Naive thymus-derived CD4-positive, alpha-beta T cell (primary cell): ENCODE data around the gene PXMP4. TPM values are rescaled to one million over a fixed set of nuclear protein-coding genes. Genes with fewer than 3 reads are reported as not detected.
"Not testable (repeated sequence)": the region's sequence is repeated elsewhere in the genome, so short reads cannot be mapped to it uniquely, and the experiment has no call there.

Source experiments
- ATAC-seq: fragments of 150-1000 bp; cut with Tn5 transposase; 2 replicates; pipeline ENCODE4 v1.10.0; 2021; ENCODE audit warnings: mild to moderate bottlenecking, moderate library complexity
- CTCF ChIA-PET: fragments of 350-600 bp; sonication (Branson Sonifier 250); formaldehyde crosslinking; loops from one replicate; lab custom pipeline; 2021; ENCODE audit warnings: antibody characterized with exemption; lab: Charles Lee
- POLR2A ChIA-PET: fragments of 350-600 bp; sonication (Branson Sonifier 250); formaldehyde crosslinking; loops from one replicate; lab custom pipeline; 2021; ENCODE audit warnings: antibody characterized with exemption, inconsistent platforms; lab: Charles Lee
- DNase-seq, 9 donors: peaks; one replicate each; pipeline versions ENCODE4 v3.0.0 to v3.0.0-alpha.2; 2020 to 2022; ENCODE audit warnings: mixed read lengths in 1 of 9
- H3K27ac ChIP-seq: one replicate; pipeline ENCODE4 v1.7.0; 2013; ENCODE audit warnings: mild to moderate bottlenecking, low read depth, low read length, moderate library complexity
- H3K27me3 ChIP-seq, 2 donors: one replicate each; pipeline ENCODE4 v1.7.0; 2013; ENCODE audit warnings: low read length in 2 of 2, mild to moderate bottlenecking in 2 of 2, moderate library complexity in 2 of 2; ENCODE audit not compliant: control insufficient read depth in 2 of 2, insufficient read depth in 2 of 2
- H3K36me3 ChIP-seq, 3 experiments: 1 replicate in 2 of 3; 2 replicates in 1 of 3; pipeline ENCODE4 v1.7.0; 2013; ENCODE audit warnings: low read length in 3 of 3, mild to moderate bottlenecking in 3 of 3, moderate library complexity in 1 of 3; ENCODE audit not compliant: insufficient read depth in 3 of 3, control insufficient read depth in 2 of 3
- H3K4me1 ChIP-seq, 2 donors: one replicate each; pipeline ENCODE4 v1.7.0; 2013; ENCODE audit warnings: low read length in 2 of 2, mild to moderate bottlenecking in 2 of 2, moderate library complexity in 1 of 2; ENCODE audit not compliant: control insufficient read depth in 2 of 2, insufficient read depth in 2 of 2
- H3K4me3 ChIP-seq: 2 replicates; pipeline ENCODE4 v1.7.0; 2013; ENCODE audit warnings: mild to moderate bottlenecking, low read length
- H3K9me3 ChIP-seq, 3 experiments: 1 replicate in 2 of 3; 2 replicates in 1 of 3; pipeline ENCODE4 v1.7.0; 2013; ENCODE audit warnings: low read length in 3 of 3; ENCODE audit not compliant: control insufficient read depth in 2 of 3
- H3K27ac Mint-ChIP-seq, 9 donors: one replicate each; pipeline ENCODE4 v1.8.0; 2020 to 2022; ENCODE audit warnings: mixed read lengths in 9 of 9, mild to moderate bottlenecking in 8 of 9, moderate library complexity in 5 of 9, inconsistent platforms in 2 of 9
- H3K27me3 Mint-ChIP-seq, 5 donors: one replicate each; pipeline ENCODE4 v1.8.0; 2021 to 2022; ENCODE audit warnings: mixed read lengths in 5 of 5, mild to moderate bottlenecking in 1 of 5
- H3K36me3 Mint-ChIP-seq, 5 donors: one replicate each; pipeline ENCODE4 v1.8.0; 2020 to 2022; ENCODE audit warnings: mixed read lengths in 5 of 5, mild to moderate bottlenecking in 3 of 5, inconsistent platforms in 1 of 5
- H3K4me1 Mint-ChIP-seq, 7 donors: one replicate each; pipeline ENCODE4 v1.8.0; 2020 to 2022; ENCODE audit warnings: mixed read lengths in 7 of 7, mild to moderate bottlenecking in 3 of 7, inconsistent platforms in 1 of 7
- H3K4me3 Mint-ChIP-seq, 10 donors: one replicate each; pipeline ENCODE4 v1.8.0; 2020 to 2022; ENCODE audit warnings: mild to moderate bottlenecking in 10 of 10, mixed read lengths in 10 of 10, moderate library complexity in 6 of 10, inconsistent platforms in 2 of 10
- H3K9me3 Mint-ChIP-seq, 11 donors: one replicate each; pipeline ENCODE4 v1.8.0; 2020 to 2022; ENCODE audit warnings: mixed read lengths in 11 of 11, mild to moderate bottlenecking in 4 of 11, inconsistent platforms in 1 of 11, moderate library complexity in 1 of 11
- intact Hi-C, 2 donors: fragments of 100-400 bp; cut with micrococcal nuclease; formaldehyde crosslinking; loops; one replicate each; pipeline ENCODE4 v1.15.1; 2023
- polyA plus RNA-seq, 2 donors: library from polyadenylated mRNA; unstranded; fragments of 300-500 nt; fragmentation: Illumina TruSeq; gene quantifications; one replicate each; pipeline ENCODE4 v1.2.3, GENCODE V29; 2021
- total RNA-seq, 6 experiments: library from RNA in 5 of 6; stranded (reverse) in 5 of 6; gene quantifications; 1 replicate in 5 of 6; 2 replicates in 1 of 6; pipeline ENCODE4 v1.2.3 and lab custom pipeline; 2021 to 2026

The PXMP4 gene
- total and polyA plus RNA-seq, 7 experiments from 2014 or later: 4.5 to 18.7 (median 10.1) TPM

DNA sequence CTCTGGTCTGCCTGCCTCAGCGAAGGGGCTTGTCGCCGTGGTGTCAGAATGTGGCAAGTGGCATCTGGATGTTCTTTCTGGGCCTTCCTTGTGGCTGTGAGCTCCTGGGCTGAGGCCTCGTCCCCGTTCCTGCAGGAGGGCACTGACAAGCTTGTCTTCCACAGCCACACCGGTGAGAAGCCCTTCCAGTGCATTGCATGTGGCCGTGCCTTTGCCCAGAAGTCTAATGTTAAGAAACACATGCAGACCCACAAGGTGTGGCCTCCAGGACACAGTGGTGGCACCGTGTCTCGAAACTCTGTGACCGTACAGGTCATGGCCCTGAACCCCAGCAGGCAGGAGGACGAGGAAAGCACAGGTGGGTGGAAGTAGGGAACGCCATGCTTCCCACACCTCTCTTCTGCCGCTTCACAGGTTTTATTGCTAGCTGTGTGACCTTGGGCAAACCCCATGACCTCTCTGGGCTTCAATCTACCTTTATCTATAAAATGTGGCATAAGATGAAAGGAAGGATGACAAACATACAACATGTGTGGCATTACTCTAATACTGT, 41.7 kb upstream of the PXMP4 start:
- H3K36me3 Mint-ChIP-seq: peaks cover 5 to 47% (median 31%) of the 10 kb centered on the region in 5 donors
- no peak overlapping the region for H3K4me3 ChIP-seq
- H3K27ac Mint-ChIP-seq: no peak overlapping the region
- no peak overlapping the region for H3K4me3 Mint-ChIP-seq
- no peaks in the 10 kb centered on the region for H3K27me3 ChIP-seq
- ATAC-seq (no peak), DNase-seq (no peak)
- POLR2A ChIA-PET: interaction anchor here (0.5 to 0.9 kb wide), 2 partner anchors 49 to 340 kb away, joined by 3 read pairs; partner anchors contain the start of gene CHMP4B
- no peak overlapping the region for H3K27ac ChIP-seq
- CTCF ChIA-PET: interaction anchor here (0.7 kb wide), 1 partner anchor 139 kb away, joined by 3 read pairs; no protein-coding TSS in a partner anchor
- H3K9me3 ChIP-seq: peaks cover 0 to 12% (median 0%) of the 10 kb centered on the region in 3 experiments
- no peaks in the 10 kb centered on the region for H3K4me1 ChIP-seq
- peaks cover 0 to 21% (median 8%) of the 10 kb centered on the region in 3 experiments for H3K36me3 ChIP-seq
- peaks cover 0 to 6% (median 0%) of the 10 kb centered on the region in 7 donors for H3K4me1 Mint-ChIP-seq
- intact Hi-C loops: no loop called here
- H3K9me3 Mint-ChIP-seq: peaks cover 0 to 6% (median 0%) of the 10 kb centered on the region in 11 donors
- no peaks in the 10 kb centered on the region for H3K27me3 Mint-ChIP-seq

DNA sequence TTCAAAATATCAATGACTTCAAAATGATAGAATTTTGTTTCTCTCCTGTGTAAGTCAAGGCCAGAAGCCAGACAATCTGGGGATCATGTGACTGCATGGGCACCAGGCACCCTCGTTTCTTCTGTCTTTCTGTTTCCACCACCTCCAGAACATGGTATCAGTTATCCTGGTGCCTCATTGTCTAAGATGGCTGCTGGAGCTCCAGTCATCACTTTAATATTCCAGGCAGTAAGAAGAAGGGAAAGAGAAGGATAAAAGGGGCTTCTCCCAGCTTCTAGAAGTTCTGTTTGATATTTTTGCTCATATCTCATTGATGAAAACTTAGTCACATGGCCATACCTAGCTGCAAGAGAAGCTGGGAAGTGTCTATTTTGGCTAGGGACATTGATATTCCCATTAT, 37.3 kb upstream of the PXMP4 start:
- POLR2A ChIA-PET: no interaction called here
- DNase-seq: no peak
- H3K4me3 Mint-ChIP-seq: no peak overlapping the region
- CTCF ChIA-PET: no interaction called here
- no peak overlapping the region for H3K4me3 ChIP-seq
- H3K36me3 ChIP-seq: peaks cover 0 to 33% (median 12%) of the 10 kb centered on the region in 3 experiments
- H3K36me3 Mint-ChIP-seq: peaks cover 5 to 58% (median 35%) of the 10 kb centered on the region in 5 donors
- no peak for ATAC-seq
- peaks cover 0 to 12% (median 0%) of the 10 kb centered on the region in 3 experiments for H3K9me3 ChIP-seq
- H3K27me3 Mint-ChIP-seq: no peaks in the 10 kb centered on the region
- no peak overlapping the region for H3K27ac ChIP-seq
- H3K4me1 Mint-ChIP-seq: peaks cover 0 to 16% (median 10%) of the 10 kb centered on the region in 7 donors
- peaks cover 0 to 6% (median 0%) of the 10 kb centered on the region in 11 donors for H3K9me3 Mint-ChIP-seq
- no peak overlapping the region for H3K27ac Mint-ChIP-seq
- H3K27me3 ChIP-seq: no peaks in the 10 kb centered on the region
- peaks cover 0 to 6% of the 10 kb centered on the region in 2 donors for H3K4me1 ChIP-seq
- intact Hi-C loops: no loop called here

DNA sequence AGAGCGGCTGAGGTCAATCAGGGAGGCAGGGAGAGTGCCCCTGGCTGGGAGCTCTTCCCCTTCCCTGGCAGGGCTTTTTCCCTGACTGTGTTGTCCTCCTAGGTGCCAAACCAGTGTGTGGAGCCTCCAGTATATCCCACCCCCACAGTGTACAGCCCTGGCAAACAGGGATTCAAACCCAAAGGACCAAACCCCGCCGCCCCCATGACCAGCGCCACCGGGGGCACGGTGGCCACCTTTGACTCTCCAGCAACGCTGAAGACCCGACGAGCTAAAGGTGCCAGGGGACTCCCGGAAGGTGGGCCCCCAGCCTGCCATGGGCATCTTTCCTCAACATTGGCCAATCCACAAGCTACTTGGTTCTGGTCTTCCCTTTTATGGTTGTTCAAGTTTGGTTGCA, 36.9 kb upstream of the PXMP4 start:
- Mint-ChIP-seq H3K27ac (no peak overlapping the region), H3K9me3 (peaks cover 0 to 6% (median 0%) of the 10 kb centered on the region in 11 donors), H3K36me3 (peaks cover 5 to 57% (median 36%) of the 10 kb centered on the region in 5 donors), H3K27me3 (no peaks in the 10 kb centered on the region), H3K4me3 (no peak overlapping the region), H3K4me1 (peaks cover 0 to 16% (median 10%) of the 10 kb centered on the region in 7 donors)
- H3K9me3 ChIP-seq: peaks cover 0 to 12% (median 0%) of the 10 kb centered on the region in 3 experiments
- no peak overlapping the region for H3K4me3 ChIP-seq
- H3K27ac ChIP-seq: no peak overlapping the region
- peaks cover 0 to 33% (median 12%) of the 10 kb centered on the region in 3 experiments for H3K36me3 ChIP-seq
- H3K4me1 ChIP-seq: peaks cover 0 to 6% of the 10 kb centered on the region in 2 donors
- no peak for DNase-seq
- ATAC-seq: no peak
- no peaks in the 10 kb centered on the region for H3K27me3 ChIP-seq
- ChIA-PET CTCF (no interaction called here), POLR2A (no interaction called here)
- intact Hi-C loops: no loop called here

DNA sequence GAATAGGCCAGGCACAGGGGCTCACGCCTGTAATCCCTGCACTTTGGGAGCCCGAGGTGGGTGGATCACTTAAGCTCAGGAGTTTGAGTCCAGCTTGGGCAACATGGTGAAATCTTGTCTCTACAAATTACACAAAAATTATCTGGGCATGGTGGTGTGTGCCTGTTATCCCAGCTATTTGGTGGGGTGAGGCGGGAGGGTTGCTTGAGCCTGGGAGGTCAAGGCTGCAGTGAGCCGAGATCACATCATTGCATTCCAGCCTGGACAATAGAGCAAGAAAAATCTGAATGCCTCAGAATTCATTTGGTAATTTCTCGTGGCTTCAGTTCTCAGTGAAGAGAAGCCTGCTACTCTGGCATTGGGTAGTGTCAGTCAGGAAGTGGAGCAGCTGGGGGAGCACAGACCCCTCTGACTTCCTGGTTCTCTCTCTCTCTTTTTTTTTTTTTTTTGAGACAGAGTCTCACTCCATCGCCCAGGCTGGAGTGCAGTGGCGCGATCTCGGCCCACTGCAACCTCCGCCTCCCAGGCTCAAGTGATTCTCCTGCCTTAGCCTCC, 35.9 kb upstream of the PXMP4 start:
- H3K4me1 ChIP-seq, intact Hi-C loops, H3K9me3 Mint-ChIP-seq, H3K4me3 Mint-ChIP-seq, H3K27me3 ChIP-seq, H3K27me3 Mint-ChIP-seq, H3K4me3 ChIP-seq: not testable (repeated sequence)
- Histone ChIP-seq H3K9me3 (peaks cover 0 to 12% (median 0%) of the 10 kb centered on the region in 3 experiments), H3K27ac (peak overlapping the region; percentile 17), H3K36me3 (peaks cover 0 to 29% (median 12%) of the 10 kb centered on the region in 3 experiments)
- H3K36me3 Mint-ChIP-seq: peaks cover 5 to 62% (median 38%) of the 10 kb centered on the region in 5 donors
- H3K27ac Mint-ChIP-seq: peak overlapping the region in 8 of 9 donors; percentile 17 to 83 (median 53)
- DNase-seq (peak in 7 of 9 donors; percentile 8 to 39 (median 19)), ATAC-seq (peak; percentile 32)
- peaks cover 0 to 16% (median 10%) of the 10 kb centered on the region in 7 donors for H3K4me1 Mint-ChIP-seq
- ChIA-PET CTCF (interaction anchor here (0.5 kb wide), 1 partner anchor 55 kb away, joined by 3 read pairs; no protein-coding TSS in a partner anchor), POLR2A (interaction anchor here (1.2 kb wide), 1 partner anchor 24 kb away, joined by 3 read pairs; the partner anchor contains the start of gene ZNF341)

GRCh38 chr20:33753763-33754162, 33.7 kb upstream of the PXMP4 start:
- H3K4me1 Mint-ChIP-seq: peaks cover 0 to 16% (median 10%) of the 10 kb centered on the region in 7 donors
- peaks cover 0 to 6% (median 0%) of the 10 kb centered on the region in 11 donors for H3K9me3 Mint-ChIP-seq
- POLR2A ChIA-PET: no interaction called here
- DNase-seq (no peak), ATAC-seq (no peak)
- intact Hi-C loops: no loop called here
- CTCF ChIA-PET: no interaction called here
- H3K4me3 Mint-ChIP-seq: no peak overlapping the region
- no peak overlapping the region for H3K27ac ChIP-seq
- H3K27me3 ChIP-seq: no peaks in the 10 kb centered on the region
- peaks cover 5 to 63% (median 38%) of the 10 kb centered on the region in 5 donors for H3K36me3 Mint-ChIP-seq
- H3K4me3 ChIP-seq: no peak overlapping the region
- H3K9me3 ChIP-seq: peaks cover 0 to 12% (median 0%) of the 10 kb centered on the region in 3 experiments
- peaks cover 0 to 40% (median 12%) of the 10 kb centered on the region in 3 experiments for H3K36me3 ChIP-seq
- H3K27ac Mint-ChIP-seq: no peak overlapping the region
- no peaks in the 10 kb centered on the region for H3K27me3 Mint-ChIP-seq
- H3K4me1 ChIP-seq: peaks cover 0 to 6% of the 10 kb centered on the region in 2 donors

GRCh38 chr20:33753143-33753542, 33.0 kb upstream of the PXMP4 start:
- Mint-ChIP-seq H3K27ac (no peak overlapping the region), H3K27me3 (no peaks in the 10 kb centered on the region), H3K4me1 (peaks cover 0 to 16% (median 10%) of the 10 kb centered on the region in 7 donors), H3K9me3 (peaks cover 0 to 6% (median 0%) of the 10 kb centered on the region in 11 donors), H3K4me3 (no peak overlapping the region), H3K36me3 (peaks cover 5 to 59% (median 33%) of the 10 kb centered on the region in 5 donors)
- POLR2A ChIA-PET: interaction anchor here (0.7 kb wide), 1 partner anchor 1040 kb away, joined by 9 read pairs; no protein-coding TSS in a partner anchor
- ATAC-seq (no peak), DNase-seq (no peak)
- CTCF ChIA-PET: interaction anchor here (1.2 kb wide), 1 partner anchor 20 kb away, joined by 3 read pairs; no protein-coding TSS in a partner anchor
- Histone ChIP-seq H3K4me1 (peaks cover 0 to 6% of the 10 kb centered on the region in 2 donors), H3K9me3 (peaks cover 0 to 12% (median 0%) of the 10 kb centered on the region in 3 experiments), H3K4me3 (no peak overlapping the region), H3K27ac (no peak overlapping the region), H3K27me3 (no peaks in the 10 kb centered on the region), H3K36me3 (peaks cover 0 to 43% (median 12%) of the 10 kb centered on the region in 3 experiments)
- intact Hi-C loops: no loop called here
